ENCODE results near the gene UXS1.

Gene UXS1

DNA sequence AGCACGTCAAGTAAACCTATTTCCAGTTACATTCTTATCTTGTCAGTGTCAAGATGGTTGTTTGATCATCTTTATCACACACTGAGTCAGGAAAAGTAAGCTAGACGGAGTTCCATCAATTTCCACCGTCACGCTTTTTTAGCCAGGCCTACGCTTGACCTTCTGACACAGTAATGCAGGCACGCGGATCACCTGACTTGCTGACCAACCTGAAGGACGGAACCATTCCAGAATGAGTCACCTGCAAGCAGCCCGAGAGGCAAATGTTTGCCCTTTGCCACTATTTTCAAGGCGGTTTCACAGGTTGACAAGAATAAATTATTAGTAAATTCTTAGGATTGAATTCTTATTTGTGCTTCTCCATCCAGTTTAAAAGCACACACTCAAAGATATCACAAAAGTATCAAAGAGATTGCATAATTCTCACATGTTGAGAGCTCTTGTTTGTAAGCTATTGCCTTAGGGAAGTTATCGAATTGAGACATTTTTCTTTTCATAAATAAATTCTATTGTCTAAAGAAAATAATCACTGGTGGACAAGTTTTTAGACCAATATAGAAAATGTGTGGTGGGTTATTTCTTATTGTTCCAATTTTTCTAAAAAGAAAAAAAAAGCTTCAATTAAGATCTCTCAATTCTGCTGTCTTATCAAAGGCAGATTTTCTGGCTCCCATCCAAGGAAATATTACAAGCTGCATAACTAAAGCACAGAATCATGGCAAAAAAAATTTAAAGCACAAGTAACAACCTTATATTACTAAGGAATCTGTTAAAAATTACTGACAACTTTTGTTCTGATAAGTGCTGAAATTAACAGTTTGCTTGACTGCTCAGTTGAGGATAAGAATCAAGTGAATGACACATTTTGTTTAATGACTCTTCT, 31.9 kb downstream of the UXS1 start:
- no peak for DNase-seq (ENCODE audit: low read depth in 4 of 4, low spot score in 1 of 4)

DNA sequence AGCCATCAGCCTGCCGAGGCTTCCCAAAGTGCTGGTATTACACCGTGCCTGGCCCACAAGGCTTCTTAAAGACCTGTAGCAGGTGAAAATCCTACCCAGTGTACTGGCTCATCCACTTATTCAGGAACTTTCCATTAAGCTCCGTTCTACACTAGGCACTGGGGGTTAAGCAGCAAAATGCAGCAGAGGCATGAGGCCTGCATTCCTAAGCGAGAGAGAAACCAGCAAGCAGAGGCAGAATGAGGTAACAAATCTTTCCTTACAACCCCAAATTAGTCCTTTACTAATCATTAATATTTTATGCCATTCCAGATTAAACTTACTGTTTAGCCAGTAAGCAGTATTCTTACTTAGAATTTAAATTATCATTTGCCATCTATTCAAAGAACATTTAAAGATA, 32.8 kb downstream of the UXS1 start:
- no peak for DNase-seq (ENCODE audit: low read depth in 4 of 4, low spot score in 1 of 4)

- DNase-seq (ENCODE audit: low read depth in 4 of 4, low spot score in 1 of 4): no peak
These were observed 33.3 kb downstream of the UXS1 start for GRCh38 chr2:106160786-106161261.

DNA sequence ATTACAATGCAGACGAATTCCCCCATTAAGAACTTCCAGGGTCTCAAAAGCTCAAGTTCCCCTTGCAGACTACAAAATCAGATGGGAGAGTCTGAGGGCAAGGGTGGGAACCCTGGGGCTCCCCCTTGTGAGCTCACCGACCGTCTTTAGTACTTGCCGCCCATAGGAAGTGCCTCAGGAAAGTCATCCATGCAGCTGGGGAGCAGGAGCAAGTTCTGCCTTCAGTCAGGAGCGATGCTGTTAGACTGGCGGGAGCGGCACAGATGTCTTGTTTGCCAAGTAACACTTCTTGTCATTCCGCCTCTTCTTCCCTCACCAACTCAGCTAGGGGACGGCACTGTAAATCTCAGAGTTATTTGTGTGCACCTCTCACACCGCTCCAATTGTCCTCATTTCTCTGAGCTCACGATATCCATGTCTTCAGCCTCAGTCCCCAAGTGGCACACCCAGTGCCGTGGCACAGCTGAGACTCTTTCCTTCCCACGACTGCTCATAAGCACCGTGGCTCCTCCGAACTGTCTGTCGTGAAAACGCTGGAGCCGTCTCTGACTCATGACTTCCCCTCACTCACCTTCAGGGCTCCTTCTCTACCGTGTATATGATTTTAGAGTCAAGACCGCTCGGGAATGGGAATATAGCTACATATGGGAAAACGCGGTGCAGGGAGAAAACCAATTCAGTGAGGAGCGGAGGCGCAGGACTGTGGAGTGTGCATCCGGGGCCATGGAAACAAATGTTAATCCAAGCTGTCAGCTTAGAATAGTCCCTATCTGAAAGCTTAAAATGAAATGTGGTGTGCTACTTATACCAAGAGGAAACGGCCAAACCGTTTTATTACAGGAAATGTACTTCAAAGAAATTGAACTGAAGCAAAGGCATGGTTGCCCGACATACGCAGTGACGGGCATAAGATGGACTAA, 34.0 kb downstream of the UXS1 start:
- peak in 1 of 4 experiments; percentile 47 for DNase-seq (ENCODE audit: low read depth in 4 of 4, low spot score in 1 of 4)

DNA sequence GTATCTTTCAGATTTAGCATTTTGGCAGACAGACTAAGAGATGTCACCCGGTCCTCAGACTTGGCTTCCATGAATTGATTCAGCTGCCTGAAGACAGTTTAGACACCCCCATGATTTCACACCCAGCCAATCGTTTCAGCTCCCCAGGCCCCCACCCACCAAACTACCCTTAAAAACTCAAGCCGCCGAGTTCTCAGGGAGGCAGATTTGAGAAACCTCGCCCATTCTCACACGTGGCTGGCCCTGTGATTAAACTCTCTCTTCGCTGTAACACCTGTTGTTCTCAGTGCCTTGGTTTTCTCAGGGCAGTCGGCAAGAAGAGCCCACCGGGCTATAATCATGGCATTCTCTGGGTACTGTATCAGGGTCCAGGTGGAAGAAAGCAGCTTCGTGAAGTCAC, 35.2 kb downstream of the UXS1 start:
- no peak for DNase-seq (ENCODE audit: low read depth in 4 of 4, low spot score in 1 of 4)

DNA sequence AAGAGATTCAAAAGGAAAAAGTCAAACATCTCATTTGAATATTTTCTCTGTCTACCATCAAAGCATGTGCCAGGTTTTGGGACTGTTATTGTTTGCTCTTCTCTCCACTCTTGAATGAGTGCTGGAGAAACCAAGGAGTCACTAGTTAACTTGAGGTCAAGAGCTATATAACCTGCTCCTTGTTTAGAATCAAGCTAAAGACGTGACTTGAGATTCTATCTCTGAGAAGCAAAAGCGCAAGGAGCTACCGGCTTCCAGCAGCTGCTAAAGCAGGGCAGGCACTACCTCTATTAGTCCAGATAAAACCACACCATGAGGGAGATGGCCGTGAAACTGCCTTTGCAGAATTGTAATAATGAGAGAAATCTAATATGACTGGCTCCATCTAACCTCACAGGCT, 36.0 kb downstream of the UXS1 start:
- DNase-seq (ENCODE audit: low read depth in 4 of 4, low spot score in 1 of 4): no peak

DNA sequence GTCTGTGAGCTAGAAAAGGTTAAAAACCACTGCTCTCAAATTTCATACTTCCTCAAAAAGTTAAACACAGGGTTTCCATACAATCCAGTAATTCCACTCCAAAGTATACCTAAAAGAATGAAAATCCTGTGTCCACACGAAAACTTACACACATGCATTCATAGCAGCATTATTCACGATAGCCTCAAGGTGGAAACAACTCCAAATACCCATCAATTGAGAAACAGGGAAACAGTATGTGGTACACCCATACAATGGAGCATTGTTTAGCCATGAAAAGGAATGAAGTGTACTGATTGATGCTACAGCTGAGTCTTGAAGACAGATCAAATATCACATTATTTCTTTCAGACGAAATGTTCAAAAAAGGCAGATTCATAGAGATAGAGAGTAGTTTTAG, 36.7 kb downstream of the UXS1 start:
- no peak for DNase-seq (ENCODE audit: low read depth in 4 of 4, low spot score in 1 of 4)

DNA sequence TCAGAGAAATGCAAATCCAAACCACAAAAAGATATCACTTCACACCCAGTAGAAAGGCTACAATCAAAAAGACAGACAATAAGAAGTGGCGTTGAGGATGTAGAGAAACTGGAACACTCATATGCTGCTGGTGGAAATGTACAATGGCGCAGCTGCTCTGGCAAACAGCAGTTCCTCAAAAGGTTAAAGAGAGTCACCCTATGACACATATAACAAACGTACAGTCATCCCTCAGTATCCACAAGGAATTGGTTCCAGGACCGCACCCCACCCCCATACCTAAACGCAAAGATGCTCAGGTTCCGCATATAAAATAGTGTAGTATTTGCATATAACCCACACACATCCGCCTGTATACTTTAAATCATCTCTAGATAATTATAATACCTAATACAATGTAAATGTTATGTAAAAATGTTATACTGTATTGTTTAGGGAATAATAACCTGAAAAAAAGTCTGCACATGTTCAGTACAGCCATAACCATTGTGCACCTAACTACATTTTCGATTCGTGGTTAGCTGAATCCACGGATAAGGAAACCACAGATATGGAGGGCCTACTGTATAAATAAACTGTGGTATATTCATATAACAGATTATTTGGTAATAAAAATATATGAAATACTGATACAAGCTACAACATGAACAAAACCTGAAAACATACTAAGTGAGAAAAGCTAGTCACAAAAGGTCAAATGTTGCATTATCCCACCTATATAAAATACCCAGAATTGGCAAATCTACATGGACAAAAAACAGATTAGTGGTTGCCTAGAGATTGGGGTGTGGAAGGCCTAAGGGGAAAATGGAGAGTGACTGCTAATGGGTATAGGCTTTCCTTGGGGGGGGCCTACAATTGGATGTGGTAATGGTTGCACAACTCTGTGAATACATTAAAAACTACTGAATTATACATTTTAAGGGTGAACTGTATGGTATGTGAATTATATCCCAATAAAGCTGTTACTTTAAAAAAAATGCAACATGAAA, 37.5 kb downstream of the UXS1 start:
- no peak for DNase-seq (ENCODE audit: low read depth in 4 of 4, low spot score in 1 of 4)

DNA sequence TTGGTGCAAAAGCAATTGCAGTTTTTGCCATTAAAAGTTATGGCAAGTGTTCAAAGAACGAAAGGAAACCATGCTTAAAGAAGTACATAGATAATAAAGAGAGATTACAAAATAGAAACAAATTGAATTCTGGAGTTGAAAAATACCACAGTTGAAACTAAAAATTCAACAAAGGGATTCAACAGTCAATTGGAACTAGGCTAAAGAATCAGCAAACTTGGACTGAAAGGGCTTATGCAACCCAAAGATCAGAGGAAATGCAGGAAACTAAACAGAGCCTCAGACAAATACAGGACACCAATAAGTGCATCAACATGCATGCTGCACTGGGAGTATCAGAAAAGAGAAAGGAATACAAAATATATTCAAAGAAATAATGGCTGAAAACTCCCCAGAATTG, 40.3 kb downstream of the UXS1 start:
- no peak for DNase-seq (ENCODE audit: low read depth in 4 of 4, low spot score in 1 of 4)

- DNase-seq (ENCODE audit: low read depth in 4 of 4, low spot score in 1 of 4): no peak
These were observed 46.4 kb downstream of the UXS1 start for GRCh38 chr2:106147665-106148064.

- no peak for DNase-seq (ENCODE audit: low read depth in 4 of 4, low spot score in 1 of 4)
These were observed 46.9 kb downstream of the UXS1 start for GRCh38 chr2:106147159-106147558.

- DNase-seq (ENCODE audit: low read depth in 4 of 4, low spot score in 1 of 4): no peak
These were observed 49.3 kb downstream of the UXS1 start for GRCh38 chr2:106144621-106145331.

- DNase-seq (ENCODE audit: low read depth in 4 of 4, low spot score in 1 of 4): no peak
These were observed 50.4 kb downstream of the UXS1 start for GRCh38 chr2:106143495-106144215.

- no peak for DNase-seq (ENCODE audit: low read depth in 4 of 4, low spot score in 1 of 4)
These were observed 51.4 kb downstream of the UXS1 start for GRCh38 chr2:106142683-106143082.

GRCh38 chr2:106140913-106141312, 53.2 kb downstream of the UXS1 start:
- no peak for DNase-seq (ENCODE audit: low read depth in 4 of 4, low spot score in 1 of 4)

DNA sequence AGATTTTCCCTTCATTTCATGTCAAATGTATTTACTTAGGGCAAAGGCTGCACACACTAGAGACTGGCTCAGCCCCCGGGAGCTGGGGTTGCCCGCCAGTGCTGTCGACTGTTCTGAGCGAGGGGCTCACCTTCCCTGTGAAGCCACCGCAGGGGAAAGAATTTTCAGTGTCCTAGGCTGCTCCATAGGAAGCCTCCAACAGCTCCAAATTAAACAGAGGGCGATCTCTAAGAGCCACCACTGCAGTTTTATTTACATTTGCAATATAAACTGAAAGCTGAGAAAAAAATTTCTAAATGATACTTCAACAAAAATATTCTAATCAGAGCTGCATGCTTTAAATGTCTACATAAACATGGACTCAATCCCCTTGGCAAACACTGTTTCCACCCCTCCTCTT, 54.0 kb downstream of the UXS1 start:
- DNase-seq (ENCODE audit: low read depth in 4 of 4, low spot score in 1 of 4): no peak

DNA sequence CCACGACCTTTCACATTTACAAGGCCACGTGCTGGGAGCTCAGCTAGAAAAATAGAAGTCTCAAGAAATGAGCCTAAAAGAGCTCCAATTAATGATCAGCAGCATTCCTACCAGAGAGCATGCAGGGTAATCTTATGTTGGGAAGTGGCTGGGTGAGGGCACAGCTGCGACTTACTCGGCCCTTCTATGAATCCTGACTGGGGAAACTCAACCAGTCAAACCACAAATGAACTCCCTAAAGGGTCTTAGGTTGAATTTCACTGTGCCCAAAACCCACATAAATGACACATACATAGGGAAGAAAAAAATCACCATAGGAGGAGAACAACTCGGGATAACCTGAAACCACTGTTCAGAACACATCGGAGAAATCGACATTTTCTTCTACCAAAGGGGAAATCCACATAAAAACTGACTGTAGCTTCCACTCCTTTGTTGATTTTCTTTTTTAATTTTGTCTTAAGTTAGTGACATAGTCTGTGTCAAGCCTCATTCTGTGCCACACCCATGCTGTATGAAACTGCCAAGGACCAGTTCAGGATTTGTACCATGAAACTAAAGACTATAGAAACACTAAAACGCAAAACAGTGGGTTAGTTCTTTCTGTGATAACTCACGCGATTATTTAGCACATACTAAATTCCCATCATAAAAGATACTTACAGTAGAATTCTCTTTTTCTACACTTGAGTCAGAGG, 54.7 kb downstream of the UXS1 start:
- no peak for DNase-seq (ENCODE audit: low read depth in 4 of 4, low spot score in 1 of 4)

GRCh38 chr2:106138543-106139237, 55.4 kb downstream of the UXS1 start:
- DNase-seq (ENCODE audit: low read depth in 4 of 4, low spot score in 1 of 4): no peak

All from stimulated activated CD4-positive, alpha-beta T cell treated with anti-CD3 and anti-CD28 coated beads, Interleukin-1b, Interleukin-23, amount 100 ng/mL, for 24 hours (primary cell).